ENCODE data around the gene PLEKHH1.

Gene PLEKHH1

GRCh38 chr14:67569011-67569650, 36.0 kb downstream of the PLEKHH1 start:
- no peak for DNase-seq

GRCh38 chr14:67569651-67570290, 36.7 kb downstream of the PLEKHH1 start:
- no peak for DNase-seq

GRCh38 chr14:67570453-67570852, 37.4 kb downstream of the PLEKHH1 start:
- DNase-seq: no peak

GRCh38 chr14:67571275-67571990, 38.3 kb downstream of the PLEKHH1 start:
- DNase-seq: peak; percentile 37 to 52 (median 44)

GRCh38 chr14:67571991-67572323, 38.9 kb downstream of the PLEKHH1 start:
- DNase-seq: no peak

GRCh38 chr14:67572608-67573007, 39.5 kb downstream of the PLEKHH1 start:
- no peak for DNase-seq

GRCh38 chr14:67573228-67574010, 40.3 kb downstream of the PLEKHH1 start:
- DNase-seq: no peak

GRCh38 chr14:67574156-67574555, 41.1 kb downstream of the PLEKHH1 start:
- DNase-seq: no peak

GRCh38 chr14:67574806-67575205, 41.7 kb downstream of the PLEKHH1 start:
- DNase-seq: no peak

GRCh38 chr14:67575684-67576083, 42.6 kb downstream of the PLEKHH1 start:
- no peak for DNase-seq

- DNase-seq: no peak
These were observed 43.3 kb downstream of the PLEKHH1 start for GRCh38 chr14:67576216-67576955.

GRCh38 chr14:67577181-67577808, 44.2 kb downstream of the PLEKHH1 start:
- DNase-seq: no peak

GRCh38 chr14:67577909-67578749, 45.0 kb downstream of the PLEKHH1 start:
- DNase-seq: no peak

GRCh38 chr14:67579040-67579439, 46.0 kb downstream of the PLEKHH1 start:
- DNase-seq: no peak

- DNase-seq: no peak
These were observed 46.5 kb downstream of the PLEKHH1 start for GRCh38 chr14:67579636-67580035.

GRCh38 chr14:67580336-67581171, 47.5 kb downstream of the PLEKHH1 start:
- DNase-seq: no peak

- DNase-seq: no peak
These were observed 48.6 kb downstream of the PLEKHH1 start for GRCh38 chr14:67581643-67582042.

- no peak for DNase-seq
These were observed 49.0 kb downstream of the PLEKHH1 start for GRCh38 chr14:67582061-67582460.

GRCh38 chr14:67583711-67584644, 50.9 kb downstream of the PLEKHH1 start:
- DNase-seq: no peak

Measured in activated CD4-positive, CD25-positive, alpha-beta regulatory T cell (primary cell).